WERI-Rb-1 (cell line): ENCODE results near the gene PRDX3.
A peak's percentile ranks its signal among the peaks of the same experiment; 100 is the strongest.
"Not testable (repeated sequence)": the region's sequence is repeated elsewhere in the genome, so short reads cannot be mapped to it uniquely, and the experiment has no call there.

Experiments
- DNase-seq: peaks from one replicate; pipeline ENCODE4 v3.0.0-alpha.2; 2020
- H3K27ac ChIP-seq: fragments of 250-450 bp; sonication (Bioruptor Pico); 2 replicates; pipeline ENCODE4 v1.5.1; 2020; ENCODE audit warnings: mild to moderate bottlenecking, moderate library complexity
- H3K27me3 ChIP-seq: fragments of 250-450 bp; sonication (Bioruptor Pico); 2 replicates; pipeline ENCODE4 v1.5.1; 2021; ENCODE audit warnings: mild to moderate bottlenecking, low read depth, moderate library complexity; ENCODE audit not compliant: insufficient read depth, severe bottlenecking
- H3K36me3 ChIP-seq: fragments of 250-450 bp; sonication (Bioruptor Pico); 2 replicates; pipeline ENCODE4 v1.5.1; 2020; ENCODE audit warnings: mild to moderate bottlenecking, moderate library complexity
- H3K4me3 ChIP-seq: 2 replicates; pipeline ENCODE4 v1.5.1; 2011; ENCODE audit warnings: low read depth, mild to moderate bottlenecking, control low read depth, low read length
- H3K9me3 ChIP-seq: fragments of 250-450 bp; sonication (Bioruptor Pico); 2 replicates; pipeline ENCODE4 v1.5.1; 2021; ENCODE audit warnings: mild to moderate bottlenecking, moderate library complexity; ENCODE audit not compliant: severe bottlenecking
- TF ChIP-seq, protein P1 (sequence below): IDR thresholded peaks from 2 replicates; pipeline ENCODE4 v1.5.1; 2011; ENCODE audit warnings: low read depth, mild to moderate bottlenecking, control low read depth, inconsistent platforms, low read length

PRDX3 gene

DNA sequence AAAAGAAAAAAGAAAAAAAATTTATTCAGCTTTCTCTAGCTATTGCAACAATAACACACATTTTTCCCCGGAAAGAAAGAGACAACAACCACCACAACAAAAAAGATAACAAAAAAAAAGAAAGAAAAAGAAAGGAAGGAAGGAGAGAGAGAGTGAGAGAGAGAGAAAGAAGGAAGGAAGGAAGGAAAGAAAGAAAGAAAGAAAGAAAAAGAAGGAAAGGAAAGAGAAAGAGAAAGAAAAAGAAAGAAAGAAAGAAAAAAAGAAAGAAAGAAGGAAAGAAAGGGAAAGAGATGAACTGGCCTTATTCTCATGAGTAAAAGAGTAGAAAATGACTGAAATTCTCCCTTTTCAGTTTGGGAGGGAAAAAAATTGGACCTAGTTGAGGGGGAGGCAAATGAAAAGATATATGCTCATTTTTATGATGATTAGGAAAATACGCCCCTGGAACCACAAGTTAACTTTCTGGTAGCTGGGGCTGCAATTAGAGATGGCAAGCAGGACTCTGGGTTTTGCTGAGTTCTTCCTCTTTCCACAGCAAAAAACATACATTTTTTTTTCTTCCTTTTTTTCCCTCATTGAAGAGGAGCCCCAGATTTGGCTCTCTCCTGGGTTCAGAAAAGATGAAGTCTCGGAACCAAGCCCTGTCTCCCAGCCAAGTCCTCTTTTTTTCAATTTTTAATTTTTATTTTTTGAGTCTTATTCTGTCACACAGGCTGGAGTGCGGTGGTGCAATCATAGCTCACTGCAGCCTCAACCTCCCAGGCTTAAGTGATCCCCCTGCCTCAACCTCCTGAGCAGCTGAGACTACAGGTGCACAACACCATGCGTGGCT, 12.6 kb upstream of the PRDX3 start:
- H3K9me3 ChIP-seq: no peaks in the 10 kb centered on the region
- no peak for DNase-seq
- TF ChIP-seq, protein P1, sequence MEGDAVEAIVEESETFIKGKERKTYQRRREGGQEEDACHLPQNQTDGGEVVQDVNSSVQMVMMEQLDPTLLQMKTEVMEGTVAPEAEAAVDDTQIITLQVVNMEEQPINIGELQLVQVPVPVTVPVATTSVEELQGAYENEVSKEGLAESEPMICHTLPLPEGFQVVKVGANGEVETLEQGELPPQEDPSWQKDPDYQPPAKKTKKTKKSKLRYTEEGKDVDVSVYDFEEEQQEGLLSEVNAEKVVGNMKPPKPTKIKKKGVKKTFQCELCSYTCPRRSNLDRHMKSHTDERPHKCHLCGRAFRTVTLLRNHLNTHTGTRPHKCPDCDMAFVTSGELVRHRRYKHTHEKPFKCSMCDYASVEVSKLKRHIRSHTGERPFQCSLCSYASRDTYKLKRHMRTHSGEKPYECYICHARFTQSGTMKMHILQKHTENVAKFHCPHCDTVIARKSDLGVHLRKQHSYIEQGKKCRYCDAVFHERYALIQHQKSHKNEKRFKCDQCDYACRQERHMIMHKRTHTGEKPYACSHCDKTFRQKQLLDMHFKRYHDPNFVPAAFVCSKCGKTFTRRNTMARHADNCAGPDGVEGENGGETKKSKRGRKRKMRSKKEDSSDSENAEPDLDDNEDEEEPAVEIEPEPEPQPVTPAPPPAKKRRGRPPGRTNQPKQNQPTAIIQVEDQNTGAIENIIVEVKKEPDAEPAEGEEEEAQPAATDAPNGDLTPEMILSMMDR: no peak
- no peaks in the 10 kb centered on the region for H3K27me3 ChIP-seq
- H3K36me3 ChIP-seq: no peaks in the 10 kb centered on the region
- H3K4me3 ChIP-seq: no peak overlapping the region
- H3K27ac ChIP-seq: no peak overlapping the region

DNA sequence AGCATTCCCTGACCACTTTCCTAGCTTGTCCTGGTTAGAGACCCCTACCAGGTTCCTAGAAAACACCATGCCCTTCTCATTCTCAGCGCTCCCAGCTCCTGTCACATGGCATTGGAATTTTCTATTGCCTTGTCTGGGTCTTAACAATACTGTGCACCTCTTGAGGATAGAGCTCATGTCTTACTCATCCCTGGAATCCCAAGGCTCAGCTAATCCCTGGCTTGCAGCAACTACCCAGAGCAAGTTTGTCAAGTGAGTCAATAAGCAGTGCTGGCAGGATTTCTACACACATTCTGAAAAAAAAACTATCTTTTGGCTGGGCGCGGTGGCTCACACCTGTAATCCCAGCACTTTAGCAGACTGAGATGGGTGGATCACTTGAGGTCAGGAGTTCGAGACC, 11.7 kb upstream of the PRDX3 start:
- Histone ChIP-seq H3K4me3 (no peak overlapping the region), H3K27ac (no peak overlapping the region), H3K27me3 (no peaks in the 10 kb centered on the region), H3K9me3 (no peaks in the 10 kb centered on the region), H3K36me3 (no peaks in the 10 kb centered on the region)
- peak; percentile 39 for DNase-seq
- TF ChIP-seq, protein P1: no peak

DNA sequence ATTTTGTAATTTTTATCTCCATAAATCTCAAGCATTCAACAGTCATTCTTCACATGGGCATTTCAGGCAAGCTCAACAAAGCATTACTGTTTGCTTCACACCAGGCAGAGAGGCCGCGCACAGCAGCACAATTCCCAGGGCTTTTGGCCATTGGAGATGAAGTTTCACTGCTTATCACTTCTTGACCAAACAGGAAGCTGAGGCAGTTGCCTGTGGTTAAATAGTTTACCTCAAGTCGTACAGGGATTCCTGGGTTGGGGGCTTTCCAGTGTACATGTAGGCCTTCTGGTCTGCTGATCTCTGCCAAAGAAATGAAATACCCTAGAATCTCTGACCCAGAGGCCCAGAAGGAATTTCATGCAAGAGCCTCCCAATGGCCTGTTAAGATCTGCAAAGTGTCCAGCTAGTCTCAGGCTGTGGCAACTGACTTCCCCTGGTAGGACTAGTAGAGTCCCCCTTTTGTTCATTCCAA, 11.2 kb upstream of the PRDX3 start:
- TF ChIP-seq, protein P1: no peak
- H3K4me3 ChIP-seq: no peak overlapping the region
- no peaks in the 10 kb centered on the region for H3K27me3 ChIP-seq
- DNase-seq: no peak
- H3K27ac ChIP-seq: no peak overlapping the region
- no peaks in the 10 kb centered on the region for H3K36me3 ChIP-seq
- no peaks in the 10 kb centered on the region for H3K9me3 ChIP-seq

DNA sequence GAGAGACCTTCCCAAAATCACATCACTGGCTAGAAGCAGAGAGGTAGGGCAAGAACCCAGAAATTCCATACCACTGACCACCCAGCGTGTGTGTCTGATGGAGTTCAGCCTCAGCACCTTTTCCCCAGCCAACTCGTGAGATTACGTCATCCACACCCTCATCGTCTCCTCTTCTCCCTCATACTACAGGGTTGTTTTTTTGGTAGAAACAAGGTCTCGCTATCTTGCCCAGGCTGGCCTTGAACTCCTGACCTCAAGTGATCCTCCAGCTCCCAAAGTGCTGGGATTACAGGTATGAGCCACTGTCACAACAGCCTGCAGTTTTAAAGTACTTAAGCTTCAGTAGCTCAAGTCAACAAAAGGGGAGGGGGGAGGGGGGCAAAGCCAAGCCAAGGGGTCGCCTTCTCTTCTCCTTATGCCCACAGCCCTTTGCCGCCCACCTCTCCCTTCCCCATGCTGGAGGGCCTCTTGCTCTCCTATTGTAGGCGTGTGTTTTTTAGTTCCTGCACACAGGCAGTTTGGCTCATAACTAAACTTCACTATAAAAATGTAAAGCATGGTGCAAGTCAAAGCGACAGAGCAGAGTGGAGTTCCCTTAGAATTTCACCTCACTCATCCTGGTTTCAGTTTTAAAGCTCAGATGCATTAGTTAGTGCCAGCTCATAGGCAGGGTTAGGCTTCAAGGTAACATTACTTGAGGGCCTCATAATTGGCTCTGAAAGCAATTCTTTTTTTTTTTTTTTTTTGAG, 5.2 kb upstream of the PRDX3 start:
- H3K27ac ChIP-seq: no peak overlapping the region
- no peaks in the 10 kb centered on the region for H3K36me3 ChIP-seq
- no peak overlapping the region for H3K4me3 ChIP-seq
- H3K9me3 ChIP-seq: peaks cover 2% of the 10 kb centered on the region
- H3K27me3 ChIP-seq: no peaks in the 10 kb centered on the region
- DNase-seq: no peak
- TF ChIP-seq, protein P1: no peak

DNA sequence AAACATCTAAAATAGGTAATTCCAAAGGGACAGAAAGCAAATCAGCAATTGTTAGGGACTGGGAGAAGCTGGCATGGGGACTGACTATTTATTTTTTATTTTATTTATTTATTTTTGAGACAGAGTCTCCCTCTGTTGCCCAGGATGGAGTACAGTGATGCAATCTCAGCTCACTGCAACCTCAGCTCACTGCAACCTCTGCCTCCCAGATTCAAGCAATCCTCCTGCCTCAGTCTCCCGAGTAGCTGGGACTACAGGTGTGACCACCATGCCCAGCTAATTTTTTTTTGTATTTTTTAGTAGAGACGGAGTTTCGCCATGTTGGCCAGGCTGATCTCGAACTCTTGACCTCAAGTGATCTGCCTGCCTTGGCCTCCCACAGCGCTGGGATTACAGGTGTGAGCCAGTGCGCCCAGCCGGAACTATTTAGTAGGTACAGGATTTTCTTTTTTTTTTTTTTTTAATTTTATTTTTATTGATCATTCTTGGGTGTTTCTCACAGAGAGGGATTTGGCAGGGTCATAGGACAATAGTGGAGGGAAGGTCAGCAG, 2.3 kb upstream of the PRDX3 start:
- not testable (repeated sequence) for DNase-seq, H3K27me3 ChIP-seq, H3K9me3 ChIP-seq, H3K4me3 ChIP-seq
- H3K27ac ChIP-seq: peak overlapping the region; percentile 48
- peaks cover 14% of the 10 kb centered on the region for H3K36me3 ChIP-seq
